ENCODE data around the gene ISG20.
"Not testable (repeated sequence)": the region's sequence is repeated elsewhere in the genome, so short reads cannot be mapped to it uniquely, and the experiment has no call there.

ISG20 gene

GRCh38 chr15:88637841-88638625, 783 bp upstream of the ISG20 start:
- DNase-seq: no peak

DNA sequence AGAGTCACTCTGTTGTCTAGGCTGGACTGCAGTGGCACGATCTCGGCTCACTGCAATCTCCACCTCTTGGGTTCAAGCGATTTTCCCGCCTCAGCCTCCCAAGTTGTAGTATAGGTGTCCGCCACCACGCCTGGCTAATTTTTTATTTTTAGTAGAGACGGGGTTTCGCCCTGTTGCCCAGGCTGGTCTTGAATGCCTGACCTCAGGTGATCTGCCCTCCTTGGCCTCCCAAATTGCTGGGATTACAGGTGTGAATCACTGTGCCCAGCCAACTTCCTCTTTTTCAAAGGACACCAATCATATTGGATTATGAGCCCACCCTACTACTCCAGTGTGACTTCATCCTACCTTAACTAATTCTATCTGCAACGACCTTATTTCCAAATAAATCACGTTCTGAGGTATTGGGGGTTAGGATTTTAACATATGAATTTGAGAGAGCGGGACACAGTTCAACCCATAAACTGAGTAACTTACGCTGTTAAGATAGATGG, 3.2 kb downstream of the ISG20 start:
- DNase-seq: no peak

DNA sequence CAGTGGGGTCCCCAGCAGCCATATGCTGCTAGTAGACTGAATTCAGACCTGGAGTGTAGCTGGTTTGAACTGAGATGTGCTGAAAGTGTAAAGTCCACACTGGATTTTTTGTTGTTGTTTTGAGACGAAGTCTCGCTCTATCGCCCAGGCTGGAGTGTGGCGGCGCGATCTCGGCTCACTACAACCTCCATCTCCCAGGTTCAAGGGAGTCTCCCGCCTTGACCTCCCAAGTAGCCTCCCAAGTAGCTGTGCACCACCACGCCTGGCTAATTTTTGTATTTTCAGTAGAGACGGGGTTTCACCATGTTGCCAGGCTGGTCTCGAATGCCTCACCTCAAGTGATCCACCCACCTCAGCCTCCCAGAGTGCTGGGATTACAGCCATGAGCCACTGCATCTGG, 3.7 kb downstream of the ISG20 start:
- not testable (repeated sequence) for DNase-seq

DNA sequence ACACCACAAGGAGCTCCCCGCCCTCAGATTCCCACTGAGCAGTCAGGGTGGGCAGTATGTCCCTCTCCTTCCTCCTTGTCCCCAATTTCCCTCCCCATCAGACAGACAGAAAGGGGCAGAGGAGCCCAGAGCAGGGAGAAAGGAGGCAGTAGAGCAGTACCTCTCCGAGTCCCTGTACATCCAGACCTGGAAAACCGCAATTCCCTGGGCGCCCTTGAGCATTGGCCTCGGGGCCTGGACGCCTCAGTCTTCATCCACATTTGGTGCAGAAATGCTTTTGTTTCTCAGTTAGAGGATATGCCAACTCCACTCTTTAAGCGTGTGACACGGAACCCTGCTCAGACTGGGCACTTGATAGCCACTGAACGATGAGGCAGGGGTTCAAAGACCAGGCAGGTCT, 5.9 kb downstream of the ISG20 start:
- DNase-seq: no peak

- DNase-seq: no peak
These were observed 6.6 kb downstream of the ISG20 start for GRCh38 chr15:88645171-88646087.

DNA sequence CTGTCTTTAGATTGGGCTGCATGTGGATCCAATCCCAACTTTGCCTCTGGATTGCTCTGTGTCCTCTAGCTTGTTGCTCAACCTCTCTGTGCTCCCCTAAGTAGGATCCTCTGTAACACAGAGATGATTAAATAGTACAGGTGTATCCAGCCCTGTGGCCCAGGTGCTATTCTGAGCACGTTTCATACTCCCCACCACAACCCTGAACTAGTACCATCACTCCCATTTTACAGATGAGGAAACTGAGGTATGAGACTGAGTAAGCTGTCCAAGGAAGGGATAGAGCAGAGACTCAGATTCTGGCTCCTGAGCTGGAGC, 7.2 kb downstream of the ISG20 start:
- DNase-seq: no peak

GRCh38 chr15:88646951-88647350, 8.1 kb downstream of the ISG20 start:
- DNase-seq: no peak

DNA sequence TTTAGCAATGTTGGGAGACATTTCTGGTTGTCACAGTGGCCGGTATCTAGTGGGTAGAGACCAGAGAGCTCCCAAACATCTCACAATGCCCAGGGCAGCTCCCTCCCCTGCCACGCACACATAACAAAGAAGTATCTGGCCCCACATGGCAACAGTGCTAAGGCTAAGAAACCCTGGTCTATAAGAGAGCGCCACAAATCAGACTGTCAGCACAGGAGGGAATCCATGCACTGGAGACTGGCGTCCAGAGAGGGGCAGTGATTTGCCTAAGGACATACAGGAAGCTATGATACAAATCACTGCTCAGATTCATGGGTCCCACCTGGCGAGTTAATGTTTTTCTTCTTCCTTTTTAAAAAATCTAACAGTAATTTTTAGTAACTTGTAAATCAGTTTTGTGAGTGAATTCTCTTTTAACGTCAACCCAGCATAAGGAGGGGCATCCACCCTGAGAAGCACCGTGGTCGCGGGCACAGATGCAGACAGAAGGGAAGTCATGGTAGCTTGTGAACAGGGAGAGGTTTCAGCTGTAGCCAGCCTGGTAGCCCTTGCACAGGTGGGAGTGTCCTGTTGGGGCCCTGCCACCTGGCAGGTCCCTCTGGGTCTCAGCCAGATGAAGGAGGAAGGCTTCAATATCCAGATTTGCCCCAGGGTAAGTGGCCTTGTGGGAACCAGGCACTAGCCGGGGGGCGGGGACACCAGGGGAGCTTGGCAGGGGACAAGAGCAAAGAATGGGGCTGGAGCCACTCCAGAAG, 8.7 kb downstream of the ISG20 start:
- no peak for DNase-seq

GRCh38 chr15:88648357-88649214, 9.8 kb downstream of the ISG20 start:
- no peak for DNase-seq

DNA sequence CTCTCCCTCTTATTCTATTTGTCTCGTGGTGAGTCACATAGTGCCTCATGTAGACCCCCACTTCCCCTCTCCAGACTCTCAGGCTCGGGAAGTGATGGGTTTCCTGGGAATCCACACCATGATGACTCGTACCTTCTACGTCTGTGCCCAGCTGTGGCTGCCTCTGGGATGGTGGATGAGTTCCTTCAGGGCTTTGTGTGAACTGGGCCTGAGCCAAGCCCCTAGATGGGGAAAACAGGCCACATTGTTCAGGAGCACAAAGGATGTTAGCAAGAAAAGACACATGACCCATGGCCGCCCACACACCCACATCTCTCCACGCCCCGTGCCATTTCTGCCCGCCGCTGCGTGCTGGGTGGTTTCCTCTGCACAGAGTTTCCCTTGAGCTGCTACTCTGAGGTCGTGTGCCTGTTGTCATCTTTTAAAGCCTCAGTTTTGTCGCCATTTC, 10.5 kb downstream of the ISG20 start:
- DNase-seq: peak; percentile 77 to 89

DNA sequence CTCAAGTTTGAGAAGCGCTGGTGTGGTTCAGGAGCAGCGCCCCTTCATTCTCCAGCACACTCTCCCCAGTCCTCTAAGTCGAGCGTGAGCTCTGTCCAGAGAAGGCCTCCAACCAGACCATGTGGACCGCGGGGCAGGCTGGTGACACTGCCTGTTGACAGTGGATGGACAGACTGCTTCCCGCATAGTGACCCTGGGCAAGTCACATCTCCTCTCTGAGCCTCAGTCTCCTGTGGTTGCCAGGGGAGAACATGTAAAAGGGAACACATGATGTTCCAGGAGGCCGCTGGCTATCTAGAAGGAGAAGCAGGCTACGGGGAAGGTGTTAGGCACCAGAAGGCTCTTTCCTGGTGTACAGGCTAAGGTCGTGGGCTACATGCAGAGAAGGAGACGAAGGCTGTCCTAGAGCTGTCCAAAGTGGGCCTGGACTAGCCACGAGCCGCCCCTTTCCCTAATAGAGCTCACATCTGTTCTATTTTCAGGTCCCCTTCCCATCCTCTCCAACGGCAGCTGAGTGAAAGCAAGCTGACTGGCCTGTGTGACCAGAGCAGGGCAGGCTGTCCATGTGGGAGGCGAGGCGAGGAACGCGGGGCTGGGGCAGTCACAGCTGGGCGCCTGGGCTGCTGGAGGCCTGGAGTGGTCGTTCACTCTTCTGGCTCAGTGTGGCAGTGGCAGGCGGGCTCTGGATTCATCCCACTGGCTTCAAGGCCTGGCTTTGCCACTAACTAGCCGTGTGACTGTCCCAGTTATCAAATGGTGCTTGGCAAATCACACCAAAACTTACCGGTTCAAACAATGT, 11.1 kb downstream of the ISG20 start:
- DNase-seq: no peak

DNA sequence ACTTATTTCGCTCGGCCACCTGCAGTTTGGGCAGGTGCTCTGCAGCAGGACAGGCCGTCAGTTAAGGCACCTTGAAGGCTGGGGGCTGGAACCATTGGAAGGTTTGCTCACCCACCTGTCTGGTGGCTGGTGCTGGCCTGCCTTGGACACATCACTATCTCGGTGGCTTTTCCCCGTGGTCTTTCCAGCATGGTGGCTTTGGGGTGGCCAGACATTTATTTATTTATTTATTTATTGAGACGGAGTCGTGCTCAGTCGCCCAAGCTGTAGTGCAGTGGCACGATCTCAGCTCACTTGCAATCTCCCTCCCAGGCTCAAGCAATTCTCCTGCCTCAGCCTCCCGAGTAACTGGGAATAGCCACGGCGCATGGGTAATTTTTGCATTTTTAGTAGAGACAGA, 11.7 kb downstream of the ISG20 start:
- no peak for DNase-seq

GRCh38 chr15:88651136-88651732, 12.4 kb downstream of the ISG20 start:
- DNase-seq: no peak

- DNase-seq: no peak
These were observed 13.2 kb downstream of the ISG20 start for GRCh38 chr15:88651971-88652370.

DNA sequence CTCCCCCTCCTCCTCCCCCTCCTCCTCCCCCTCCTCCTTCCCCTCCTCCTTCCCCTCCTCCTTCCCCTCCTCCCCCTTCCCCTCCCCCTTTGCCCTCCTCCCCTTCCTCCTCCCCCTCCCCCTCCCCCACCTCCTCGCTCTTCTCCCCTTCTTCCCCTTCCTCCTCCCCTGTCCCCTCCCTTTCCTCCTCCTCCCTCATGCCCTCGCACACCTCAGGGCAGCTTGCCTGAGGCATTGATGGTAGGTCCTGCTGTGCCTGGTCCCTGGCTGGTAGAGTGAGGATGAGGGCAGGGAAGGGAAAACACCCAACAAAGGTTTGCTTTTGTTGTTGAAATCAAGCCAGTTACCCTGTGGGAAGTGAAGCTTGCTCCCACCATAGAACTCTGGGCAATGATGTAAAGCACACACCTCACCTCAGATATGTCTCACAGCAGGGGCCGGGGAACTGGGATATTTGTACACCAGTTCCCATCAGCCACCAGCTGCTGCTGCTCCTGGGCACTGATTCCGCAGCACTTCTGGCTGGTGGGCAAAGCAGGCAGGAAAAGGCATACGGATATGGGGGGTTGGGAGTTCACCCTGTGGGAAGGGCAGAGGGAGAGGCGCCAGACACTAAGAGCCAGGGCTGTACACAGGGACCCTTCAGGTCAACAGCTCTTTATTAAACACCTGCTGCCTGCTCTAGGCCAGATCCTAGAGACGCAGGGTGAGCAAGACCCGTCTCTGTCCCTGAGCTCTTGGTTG, 13.8 kb downstream of the ISG20 start:
- DNase-seq: no peak

GRCh38 chr15:88653200-88654064, 14.6 kb downstream of the ISG20 start:
- DNase-seq: no peak

DNA sequence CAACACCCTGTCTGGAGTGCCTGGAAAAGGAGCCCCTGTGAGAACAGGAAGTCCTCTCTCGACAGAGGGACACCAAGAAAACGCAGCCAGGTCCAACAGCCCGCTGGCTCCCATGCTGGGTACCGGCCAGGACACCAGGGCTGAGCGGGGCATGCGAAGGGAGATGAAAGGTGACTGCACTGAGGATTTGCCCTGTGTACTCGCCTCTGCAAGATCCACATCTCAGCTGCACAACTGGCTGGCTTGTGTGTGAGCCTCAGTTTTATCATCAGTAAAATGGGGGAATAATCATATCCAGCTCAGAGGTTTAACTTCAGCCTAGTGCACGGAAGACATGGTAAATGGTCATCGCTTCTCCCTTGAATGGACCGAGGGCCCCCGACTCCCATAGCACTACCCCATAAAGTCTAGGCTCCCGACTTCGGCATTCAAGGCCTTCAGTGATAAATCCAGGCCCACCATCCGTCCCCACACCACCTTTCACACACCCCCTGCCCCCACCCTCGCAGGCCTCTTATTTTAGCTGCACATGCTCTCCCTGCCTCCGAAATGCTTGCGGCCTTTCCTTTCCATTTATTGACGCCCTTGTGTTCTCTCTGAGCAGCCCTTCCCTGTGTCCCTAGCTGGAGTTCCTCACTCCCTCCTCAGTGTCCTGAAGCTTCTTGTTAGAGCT, 15.8 kb downstream of the ISG20 start:
- DNase-seq: no peak

GRCh38 chr15:88655103-88655553, 16.3 kb downstream of the ISG20 start:
- DNase-seq: no peak

Measured in hippocampal formation (tissue), 2 donors.